UCSD-AML1 (cell line): Measurements from ENCODE around the gene PCDHGA12.
"Not testable (repeated sequence)": the region's sequence is repeated elsewhere in the genome, so short reads cannot be mapped to it uniquely, and the experiment has no call there.

Experiments
- DNase-seq: peaks from one replicate; lab custom pipeline; 2025; ENCODE audit not compliant: unreplicated experiment; lab: John Stamatoyannopoulos, UW

PCDHGA12 gene

GRCh38 chr5:141430332-141431113 lies at the start of gene PCDHGA12:
PCDHGA12 (plus strand) TSS chr5:141430507; CDS start chr5:141430760, 253 bp downstream.
- DNase-seq = peak; percentile 64

- no peak for DNase-seq
These were observed 47.6 kb upstream of the PCDHGA12 start, which contains the start of gene PCDHGA7 for GRCh38 chr5:141382469-141383294. PCDHGA7 (plus strand) TSS chr5:141382742; CDS start chr5:141382900, 158 bp downstream.

- DNase-seq = no peak
These were observed 47.0 kb upstream of the PCDHGA12 start for GRCh38 chr5:141383345-141383744.

GRCh38 chr5:141384471-141385267 lies 45.6 kb upstream of the PCDHGA12 start:
- DNase-seq = no peak

GRCh38 chr5:141387557-141388311 lies 42.6 kb upstream of the PCDHGA12 start, which contains the start of gene PCDHGB4:
PCDHGB4 (plus strand) TSS chr5:141387698; CDS start chr5:141387885, 187 bp downstream.
- peak; percentile 50 for DNase-seq

GRCh38 chr5:141388661-141389060 lies 41.6 kb upstream of the PCDHGA12 start:
- DNase-seq = no peak

GRCh38 chr5:141389153-141390042 lies 40.9 kb upstream of the PCDHGA12 start:
- DNase-seq = no peak

- DNase-seq = no peak
These were observed 37.7 kb upstream of the PCDHGA12 start, which contains the start of gene PCDHGA8 for GRCh38 chr5:141392429-141393198. PCDHGA8 (plus strand) TSS chr5:141392633; CDS start chr5:141392814, 181 bp downstream.

GRCh38 chr5:141393267-141393666 lies 37.0 kb upstream of the PCDHGA12 start:
- DNase-seq = no peak

GRCh38 chr5:141394401-141395187 lies 35.7 kb upstream of the PCDHGA12 start:
- DNase-seq = not testable (repeated sequence)

GRCh38 chr5:141397756-141398551 lies 32.4 kb upstream of the PCDHGA12 start, which contains the start of gene PCDHGB5:
PCDHGB5 (plus strand) TSS chr5:141397947; CDS start chr5:141398128, 181 bp downstream.
- not testable (repeated sequence) for DNase-seq

GRCh38 chr5:141398608-141399007 lies 31.7 kb upstream of the PCDHGA12 start:
- no peak for DNase-seq

GRCh38 chr5:141399555-141400258 lies 30.6 kb upstream of the PCDHGA12 start:
- DNase-seq = no peak

- DNase-seq = no peak
These were observed 27.6 kb upstream of the PCDHGA12 start, which contains the start of gene PCDHGA9 for GRCh38 chr5:141402553-141403243. PCDHGA9 (plus strand) TSS chr5:141402778; CDS start chr5:141402953, 175 bp downstream.

GRCh38 chr5:141403387-141403786 lies 26.9 kb upstream of the PCDHGA12 start:
- no peak for DNase-seq
